ENCODE measurements around the gene WDR59.

DNA sequence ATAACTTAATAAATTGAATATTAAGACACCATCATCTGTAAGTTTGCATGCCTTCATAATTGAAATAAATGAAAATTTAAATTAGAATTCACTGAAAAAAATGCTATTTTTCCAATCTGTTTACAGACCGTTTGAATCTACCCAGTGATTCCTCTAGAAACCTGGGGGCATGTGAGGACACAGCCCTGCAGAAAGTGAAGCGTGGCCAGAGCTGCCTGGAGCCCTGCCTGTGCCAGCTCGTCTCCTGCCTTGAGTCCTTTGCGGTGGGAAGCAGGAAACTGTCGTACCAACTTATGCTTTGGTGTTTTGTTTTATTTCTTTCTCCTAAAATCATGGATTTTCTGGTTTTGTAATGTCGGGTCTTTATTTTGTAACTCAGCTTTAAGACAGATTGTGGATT is 142.5 kb downstream of the WDR59 start:
- TF ChIP-seq EZH2 (IDR thresholded peaks at IDR 0.05) (no peak), POLR2AphosphoS5 (IDR thresholded peaks at IDR 0.05; ENCODE audit: borderline replicate concordance, low read depth, low read length) (no peak)

All from SK-N-MC (cell line).